Tibial nerve (tissue), 3 donors: ENCODE results near the gene MSH5.

ENCODE experiments used
- CTCF ChIP-seq, 5 experiments: fragments of 200-600 bp in 3 of 5; fragments of 450-650 bp in 2 of 5; sonication (generic) in 3 of 5; IDR thresholded peaks; one replicate each; pipeline ENCODE4 v1.5.1; 2016 to 2019; ENCODE audit warnings: antibody characterized with exemption in 5 of 5, mild to moderate bottlenecking in 3 of 5, moderate library complexity in 2 of 5
- POLR2A ChIP-seq, 2 donors: fragments of 450-650 bp; IDR thresholded peaks; one replicate each; pipeline ENCODE4 v1.6.1; 2017; ENCODE audit warnings: antibody characterized with exemption in 2 of 2, mild to moderate bottlenecking in 2 of 2, moderate library complexity in 2 of 2

- TF ChIP-seq CTCF (IDR thresholded peaks at IDR 0.05) (peak in 4 of 5 experiments; percentile 53 to 84 (median 78)), POLR2A (IDR thresholded peaks at IDR 0.05) (no peak)
Measured at GRCh38 chr6:31728767-31729514, 10.9 kb upstream of the MSH5 start, which contains the start of gene DDAH2.
